ENCODE data around the gene ANXA8L1.
"Not testable (repeated sequence)": the region's sequence is repeated elsewhere in the genome, so short reads cannot be mapped to it uniquely, and the experiment has no call there.

- not testable (repeated sequence) for TF ChIP-seq CTCF (IDR thresholded peaks at IDR 0.05); EZH2 (IDR thresholded peaks at IDR 0.05; ENCODE audit: borderline replicate concordance, insufficient read depth, low read depth, low read length, poor library complexity, severe bottlenecking)
Observed at GRCh38 chr10:46368956-46369355, 6.6 kb upstream of the ANXA8L1 start.

All from B cell (primary cell).